K562 (cell line): Measurements from ENCODE around the gene C4BPB. TPM values are rescaled to one million over a fixed set of nuclear protein-coding genes. Genes with fewer than 3 reads are reported as not detected.
A peak's percentile ranks its signal among the peaks of the same experiment; 100 is the strongest.

ENCODE experiments used
- CBFA2T2 ChIP-seq: fragments of 450-650 bp; conservative IDR thresholded peaks from 2 replicates; pipeline ENCODE4 v1.6.1; 2017; ENCODE audit warnings: mild to moderate bottlenecking
- CXXC5 ChIP-seq: fragments of 250-450 bp; sonication (Bioruptor Pico); IDR thresholded peaks from 2 replicates; pipeline ENCODE4 v1.8.0; 2022; ENCODE audit warnings: inconsistent platforms, mild to moderate bottlenecking, moderate library complexity
- EP400 ChIP-seq: fragments of 450-650 bp; IDR thresholded peaks from 2 replicates; pipeline ENCODE4 v1.6.1; 2017; ENCODE audit warnings: antibody characterized with exemption, mild to moderate bottlenecking, moderate library complexity
- FOSL1 ChIP-seq: fragments of 200-800 bp; sonication (Bioruptor generic); conservative IDR thresholded peaks from 2 replicates; pipeline ENCODE4 v1.6.1; 2016; ENCODE audit warnings: missing genetic modification characterization, missing compliant biosample characterization
- HDAC2 ChIP-seq: fragments of 450-650 bp; IDR thresholded peaks from 2 replicates; pipeline ENCODE4 v1.6.1; 2016; ENCODE audit warnings: mild to moderate bottlenecking
- POLR2H ChIP-seq: IDR thresholded peaks from 2 replicates; pipeline ENCODE4 v1.6.1; 2016; ENCODE audit warnings: missing genetic modification characterization, low read depth, mild to moderate bottlenecking, control low read depth, missing compliant biosample characterization, moderate library complexity
- polyA plus RNA-seq, 8 experiments: library from polyadenylated mRNA; depleted of rRNA in 4 of 8; stranded (reverse) in 5 of 8; unstranded in 3 of 8; fragments of >200 nt; fragmentation: Nextera tagmentation in 2 of 8; fragmentation: Illumina TruSeq in 1 of 8; extraction: Ambion mirVana in 2 of 8; extraction: Trizol in 1 of 8; gene quantifications; 2 replicates each; pipeline versions ENCODE4 v1.2.1 to v1.2.3, GENCODE V29; 2011 to 2014; ENCODE audit warnings: inconsistent platforms in 1 of 8, missing spikeins in 1 of 8
- total RNA-seq, 7 experiments: library from RNA; depleted of rRNA in 6 of 7; stranded (reverse); fragments of >200 nt in 6 of 7; fragmentation: Illumina TruSeq in 2 of 7; extraction: Trizol in 2 of 7; gene quantifications; 2 replicates each; pipeline versions ENCODE4 v1.2.1 to v1.2.3, GENCODE V29; 2011 to 2021; ENCODE audit warnings: low replicate concordance in 1 of 7
- TF ChIP-seq, protein P1 (sequence below): sonication (generic); formaldehyde crosslinking; IDR thresholded peaks from 2 replicates; pipeline ENCODE4 v1.8.1; 2023; ENCODE audit warnings: mild to moderate bottlenecking, missing genetic modification reagents
- TF ChIP-seq, protein P2 (sequence below): fragments of 200-800 bp; sonication (Bioruptor generic); IDR thresholded peaks from 2 replicates; pipeline ENCODE4 v1.6.1; 2016; ENCODE audit warnings: missing genetic modification characterization, missing compliant biosample characterization

Gene C4BPB
- total and polyA plus RNA-seq, 9 of the 15 experiments (the other 6 are each of a cell fraction or from before 2014, with no cell fraction given), result not detected

DNA sequence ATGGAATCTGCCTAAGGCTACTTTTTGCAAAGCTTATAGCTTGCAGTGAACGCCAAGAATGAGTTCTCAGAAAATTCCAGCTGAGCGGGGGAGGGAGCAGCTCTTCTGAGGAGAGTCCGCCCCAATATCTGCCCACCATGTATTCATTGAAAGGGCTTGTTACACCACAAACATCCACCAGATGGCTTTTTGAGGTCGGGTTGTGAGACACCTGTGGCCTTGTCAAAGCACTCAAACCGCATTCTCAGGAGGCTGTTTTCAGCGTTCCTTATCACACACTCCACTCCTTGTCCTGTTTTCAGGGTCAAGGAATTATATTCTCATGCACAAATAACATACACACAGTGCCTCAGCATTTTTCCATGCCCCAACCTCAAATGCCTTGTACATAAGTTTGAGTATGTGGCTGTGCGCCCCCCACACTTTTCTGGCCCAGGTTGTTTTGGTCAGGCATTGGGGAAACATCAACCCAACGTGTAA lies 3.9 kb upstream of the C4BPB start (continued):
- TF ChIP-seq, protein P1, sequence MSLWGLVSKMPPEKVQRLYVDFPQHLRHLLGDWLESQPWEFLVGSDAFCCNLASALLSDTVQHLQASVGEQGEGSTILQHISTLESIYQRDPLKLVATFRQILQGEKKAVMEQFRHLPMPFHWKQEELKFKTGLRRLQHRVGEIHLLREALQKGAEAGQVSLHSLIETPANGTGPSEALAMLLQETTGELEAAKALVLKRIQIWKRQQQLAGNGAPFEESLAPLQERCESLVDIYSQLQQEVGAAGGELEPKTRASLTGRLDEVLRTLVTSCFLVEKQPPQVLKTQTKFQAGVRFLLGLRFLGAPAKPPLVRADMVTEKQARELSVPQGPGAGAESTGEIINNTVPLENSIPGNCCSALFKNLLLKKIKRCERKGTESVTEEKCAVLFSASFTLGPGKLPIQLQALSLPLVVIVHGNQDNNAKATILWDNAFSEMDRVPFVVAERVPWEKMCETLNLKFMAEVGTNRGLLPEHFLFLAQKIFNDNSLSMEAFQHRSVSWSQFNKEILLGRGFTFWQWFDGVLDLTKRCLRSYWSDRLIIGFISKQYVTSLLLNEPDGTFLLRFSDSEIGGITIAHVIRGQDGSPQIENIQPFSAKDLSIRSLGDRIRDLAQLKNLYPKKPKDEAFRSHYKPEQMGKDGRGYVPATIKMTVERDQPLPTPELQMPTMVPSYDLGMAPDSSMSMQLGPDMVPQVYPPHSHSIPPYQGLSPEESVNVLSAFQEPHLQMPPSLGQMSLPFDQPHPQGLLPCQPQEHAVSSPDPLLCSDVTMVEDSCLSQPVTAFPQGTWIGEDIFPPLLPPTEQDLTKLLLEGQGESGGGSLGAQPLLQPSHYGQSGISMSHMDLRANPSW, result 0 out of 2 replicates have a peak, but pooled peaks have one; percentile 24
- TF ChIP-seq CBFA2T2, result peak; percentile 85
- TF ChIP-seq CXXC5, result peak; percentile 80
- TF ChIP-seq HDAC2, result peak; percentile 35; the same call in 1 of the 2 replicates
- peak; percentile 27; the same call in 1 of the 2 replicates for TF ChIP-seq EP400
- TF ChIP-seq, protein P2, sequence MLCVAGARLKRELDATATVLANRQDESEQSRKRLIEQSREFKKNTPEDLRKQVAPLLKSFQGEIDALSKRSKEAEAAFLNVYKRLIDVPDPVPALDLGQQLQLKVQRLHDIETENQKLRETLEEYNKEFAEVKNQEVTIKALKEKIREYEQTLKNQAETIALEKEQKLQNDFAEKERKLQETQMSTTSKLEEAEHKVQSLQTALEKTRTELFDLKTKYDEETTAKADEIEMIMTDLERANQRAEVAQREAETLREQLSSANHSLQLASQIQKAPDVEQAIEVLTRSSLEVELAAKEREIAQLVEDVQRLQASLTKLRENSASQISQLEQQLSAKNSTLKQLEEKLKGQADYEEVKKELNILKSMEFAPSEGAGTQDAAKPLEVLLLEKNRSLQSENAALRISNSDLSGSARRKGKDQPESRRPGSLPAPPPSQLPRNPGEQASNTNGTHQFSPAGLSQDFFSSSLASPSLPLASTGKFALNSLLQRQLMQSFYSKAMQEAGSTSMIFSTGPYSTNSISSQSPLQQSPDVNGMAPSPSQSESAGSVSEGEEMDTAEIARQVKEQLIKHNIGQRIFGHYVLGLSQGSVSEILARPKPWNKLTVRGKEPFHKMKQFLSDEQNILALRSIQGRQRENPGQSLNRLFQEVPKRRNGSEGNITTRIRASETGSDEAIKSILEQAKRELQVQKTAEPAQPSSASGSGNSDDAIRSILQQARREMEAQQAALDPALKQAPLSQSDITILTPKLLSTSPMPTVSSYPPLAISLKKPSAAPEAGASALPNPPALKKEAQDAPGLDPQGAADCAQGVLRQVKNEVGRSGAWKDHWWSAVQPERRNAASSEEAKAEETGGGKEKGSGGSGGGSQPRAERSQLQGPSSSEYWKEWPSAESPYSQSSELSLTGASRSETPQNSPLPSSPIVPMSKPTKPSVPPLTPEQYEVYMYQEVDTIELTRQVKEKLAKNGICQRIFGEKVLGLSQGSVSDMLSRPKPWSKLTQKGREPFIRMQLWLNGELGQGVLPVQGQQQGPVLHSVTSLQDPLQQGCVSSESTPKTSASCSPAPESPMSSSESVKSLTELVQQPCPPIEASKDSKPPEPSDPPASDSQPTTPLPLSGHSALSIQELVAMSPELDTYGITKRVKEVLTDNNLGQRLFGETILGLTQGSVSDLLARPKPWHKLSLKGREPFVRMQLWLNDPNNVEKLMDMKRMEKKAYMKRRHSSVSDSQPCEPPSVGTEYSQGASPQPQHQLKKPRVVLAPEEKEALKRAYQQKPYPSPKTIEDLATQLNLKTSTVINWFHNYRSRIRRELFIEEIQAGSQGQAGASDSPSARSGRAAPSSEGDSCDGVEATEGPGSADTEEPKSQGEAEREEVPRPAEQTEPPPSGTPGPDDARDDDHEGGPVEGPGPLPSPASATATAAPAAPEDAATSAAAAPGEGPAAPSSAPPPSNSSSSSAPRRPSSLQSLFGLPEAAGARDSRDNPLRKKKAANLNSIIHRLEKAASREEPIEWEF (CRISPR knock-in tag), result no peak
- TF ChIP-seq POLR2H, result no peak
- peak; percentile 64 for TF ChIP-seq FOSL1
